ENCODE measurements around the gene KCNJ1. TPM values are rescaled to one million over a fixed set of nuclear protein-coding genes. Genes with fewer than 3 reads are reported as not detected.

The KCNJ1 gene
- total RNA-seq, 1 experiment from 2014 or later, result not detected

DNA sequence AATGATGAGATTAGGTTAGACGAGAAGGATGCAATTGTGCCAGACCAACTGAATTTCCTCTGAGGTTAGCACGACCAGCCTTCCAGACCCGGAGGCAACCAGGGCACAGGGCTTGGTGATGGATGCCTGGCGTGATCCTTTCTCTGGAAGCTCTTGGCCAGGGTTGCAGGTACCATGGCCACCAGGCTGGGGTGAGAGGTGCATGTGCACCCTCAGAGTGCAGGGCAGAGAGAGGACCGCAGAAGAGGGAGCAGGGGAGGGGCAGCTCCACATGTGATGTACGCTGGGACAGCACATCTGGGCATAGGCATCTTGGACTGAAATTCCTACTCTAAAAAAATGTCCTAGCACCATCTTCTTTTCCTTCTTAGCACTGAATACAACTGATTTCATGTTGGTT, 10.9 kb downstream of the KCNJ1 start:
- no peaks in the 10 kb centered on the region for H3K79me2 ChIP-seq (ENCODE audit: low read length)
- no peaks in the 10 kb centered on the region for H3K9me3 ChIP-seq (ENCODE audit: low read length)
- H3K9me2 ChIP-seq (replicated peaks; ENCODE audit: insufficient read depth, low read length), result no peaks in the 10 kb centered on the region
- no peak overlapping the region for H3K4me3 ChIP-seq (ENCODE audit: low read length)
- no peaks in the 10 kb centered on the region for H3K4me1 ChIP-seq (ENCODE audit: low read length)
- H2AFZ ChIP-seq (ENCODE audit: low read length), result no peak overlapping the region
- no peak overlapping the region for H3K27ac ChIP-seq (ENCODE audit: low read length)
- H3K36me3 ChIP-seq (ENCODE audit: insufficient read depth, low read length), result no peaks in the 10 kb centered on the region
- DNase-seq, result no peak
- H3K27me3 ChIP-seq (ENCODE audit: low read length), result no peaks in the 10 kb centered on the region
- no peak overlapping the region for H3K4me2 ChIP-seq (ENCODE audit: low read depth, low read length, poor library complexity, severe bottlenecking)
- H4K20me1 ChIP-seq (ENCODE audit: insufficient read depth, low read depth, low read length), result no peaks in the 10 kb centered on the region
- H3K9ac ChIP-seq (ENCODE audit: low read length), result no peak overlapping the region

DNA sequence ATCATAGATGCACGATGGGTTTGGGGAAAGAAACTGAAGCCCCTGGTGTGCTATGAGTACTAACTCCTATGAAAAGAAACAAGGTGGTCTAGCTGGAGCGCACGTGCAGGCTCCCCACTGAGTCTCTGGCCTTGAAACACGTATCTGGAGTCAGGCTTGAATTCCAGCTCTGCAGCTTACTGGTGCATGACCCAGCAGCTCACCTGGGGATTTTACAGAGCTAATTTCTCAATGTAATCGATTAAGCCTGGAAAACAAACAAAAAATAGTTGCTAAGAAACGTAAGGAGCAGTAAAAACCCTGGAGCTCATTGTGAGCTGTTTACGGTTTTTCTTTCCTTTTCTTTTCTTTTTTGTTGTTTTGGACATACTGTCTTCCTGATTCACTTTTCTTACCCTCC, 12.3 kb downstream of the KCNJ1 start:
- Histone ChIP-seq H3K9me2 (replicated peaks; ENCODE audit: insufficient read depth, low read length) (no peaks in the 10 kb centered on the region), H3K27ac (ENCODE audit: low read length) (no peak overlapping the region), H2AFZ (ENCODE audit: low read length) (no peak overlapping the region), H3K4me1 (ENCODE audit: low read length) (no peaks in the 10 kb centered on the region), H3K27me3 (ENCODE audit: low read length) (no peaks in the 10 kb centered on the region), H3K79me2 (ENCODE audit: low read length) (no peaks in the 10 kb centered on the region), H3K36me3 (ENCODE audit: insufficient read depth, low read length) (no peaks in the 10 kb centered on the region), H4K20me1 (ENCODE audit: insufficient read depth, low read depth, low read length) (no peaks in the 10 kb centered on the region), H3K9ac (ENCODE audit: low read length) (no peak overlapping the region), H3K4me3 (ENCODE audit: low read length) (no peak overlapping the region), H3K4me2 (ENCODE audit: low read depth, low read length, poor library complexity, severe bottlenecking) (no peak overlapping the region), H3K9me3 (ENCODE audit: low read length) (no peaks in the 10 kb centered on the region)
- no peak for DNase-seq

DNA sequence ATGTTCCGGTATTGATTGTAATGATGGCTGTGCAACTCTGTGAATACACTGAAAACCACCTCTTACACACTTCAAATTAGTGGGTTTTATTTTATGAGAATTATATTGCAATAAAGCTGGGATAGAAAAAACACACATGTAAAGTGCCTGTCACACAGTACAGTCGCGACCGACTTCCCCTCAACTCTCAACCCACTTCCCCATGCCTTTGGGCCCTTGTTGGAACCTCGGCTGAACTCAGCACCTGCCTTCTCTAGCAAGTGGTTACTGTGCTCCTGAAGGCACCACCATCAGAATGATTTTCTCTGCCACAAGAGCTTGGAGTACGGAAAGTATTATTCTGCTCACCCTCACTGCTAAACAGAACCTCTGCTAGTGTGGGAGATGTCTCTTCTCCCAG, 13.5 kb downstream of the KCNJ1 start:
- Histone ChIP-seq H3K9ac (ENCODE audit: low read length) (no peak overlapping the region), H3K27ac (ENCODE audit: low read length) (no peak overlapping the region), H3K4me2 (ENCODE audit: low read depth, low read length, poor library complexity, severe bottlenecking) (no peak overlapping the region)

DNA sequence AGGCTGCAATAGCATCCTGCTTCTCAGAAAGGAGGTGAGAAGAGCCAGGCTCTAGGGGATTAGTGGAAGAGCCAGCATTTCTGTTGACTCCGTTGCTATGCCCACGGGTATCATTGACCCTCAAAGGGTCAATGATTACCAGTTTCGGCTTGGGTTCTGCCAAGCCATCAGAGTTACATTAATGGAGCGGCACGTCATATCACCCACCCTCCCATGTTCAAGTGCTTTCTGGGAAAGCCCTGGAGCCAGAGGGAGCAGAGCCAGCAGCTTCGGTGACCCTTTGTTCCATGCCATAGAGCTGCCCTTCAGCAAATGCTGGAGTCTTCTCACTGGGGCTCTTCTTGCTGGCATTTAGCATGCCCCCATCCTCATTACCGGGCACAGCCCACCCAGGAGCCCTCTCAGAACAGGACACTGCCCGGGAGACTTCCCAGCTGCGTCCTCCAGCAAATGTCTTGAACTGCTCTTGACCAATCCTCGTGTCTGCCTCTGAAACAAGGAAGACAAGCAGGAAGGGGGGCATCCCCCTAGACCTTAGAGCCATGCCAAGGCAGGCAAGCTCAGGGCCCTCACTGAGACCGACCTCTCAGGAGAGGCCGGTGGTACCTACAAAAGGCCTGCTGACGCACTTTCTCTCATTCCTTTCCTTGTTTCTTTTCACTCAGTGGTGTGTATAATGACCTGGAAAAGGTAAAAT, 14.6 kb downstream of the KCNJ1 start:
- Histone ChIP-seq H3K27me3 (ENCODE audit: low read length) (no peaks in the 10 kb centered on the region), H4K20me1 (ENCODE audit: insufficient read depth, low read depth, low read length) (no peaks in the 10 kb centered on the region), H3K79me2 (ENCODE audit: low read length) (no peaks in the 10 kb centered on the region), H3K9me3 (ENCODE audit: low read length) (no peaks in the 10 kb centered on the region), H3K4me3 (ENCODE audit: low read length) (no peak overlapping the region), H3K27ac (ENCODE audit: low read length) (no peak overlapping the region), H3K4me2 (ENCODE audit: low read depth, low read length, poor library complexity, severe bottlenecking) (no peak overlapping the region), H3K36me3 (ENCODE audit: insufficient read depth, low read length) (no peaks in the 10 kb centered on the region), H3K9me2 (replicated peaks; ENCODE audit: insufficient read depth, low read length) (no peaks in the 10 kb centered on the region), H3K9ac (ENCODE audit: low read length) (no peak overlapping the region), H2AFZ (ENCODE audit: low read length) (no peak overlapping the region), H3K4me1 (ENCODE audit: low read length) (no peaks in the 10 kb centered on the region)
- DNase-seq, result no peak

More for the DNA sequence above, 13.5 kb downstream of the KCNJ1 start:
- no peaks in the 10 kb centered on the region for H3K4me1 ChIP-seq (ENCODE audit: low read length)
- no peaks in the 10 kb centered on the region for H4K20me1 ChIP-seq (ENCODE audit: insufficient read depth, low read depth, low read length)
- no peaks in the 10 kb centered on the region for H3K9me3 ChIP-seq (ENCODE audit: low read length)
- H3K36me3 ChIP-seq (ENCODE audit: insufficient read depth, low read length), result no peaks in the 10 kb centered on the region
- no peak overlapping the region for H3K4me3 ChIP-seq (ENCODE audit: low read length)
- H3K27me3 ChIP-seq (ENCODE audit: low read length), result no peaks in the 10 kb centered on the region
- no peak overlapping the region for H2AFZ ChIP-seq (ENCODE audit: low read length)
- DNase-seq, result no peak
- H3K9me2 ChIP-seq (replicated peaks; ENCODE audit: insufficient read depth, low read length), result no peaks in the 10 kb centered on the region
- H3K79me2 ChIP-seq (ENCODE audit: low read length), result no peaks in the 10 kb centered on the region

DNA sequence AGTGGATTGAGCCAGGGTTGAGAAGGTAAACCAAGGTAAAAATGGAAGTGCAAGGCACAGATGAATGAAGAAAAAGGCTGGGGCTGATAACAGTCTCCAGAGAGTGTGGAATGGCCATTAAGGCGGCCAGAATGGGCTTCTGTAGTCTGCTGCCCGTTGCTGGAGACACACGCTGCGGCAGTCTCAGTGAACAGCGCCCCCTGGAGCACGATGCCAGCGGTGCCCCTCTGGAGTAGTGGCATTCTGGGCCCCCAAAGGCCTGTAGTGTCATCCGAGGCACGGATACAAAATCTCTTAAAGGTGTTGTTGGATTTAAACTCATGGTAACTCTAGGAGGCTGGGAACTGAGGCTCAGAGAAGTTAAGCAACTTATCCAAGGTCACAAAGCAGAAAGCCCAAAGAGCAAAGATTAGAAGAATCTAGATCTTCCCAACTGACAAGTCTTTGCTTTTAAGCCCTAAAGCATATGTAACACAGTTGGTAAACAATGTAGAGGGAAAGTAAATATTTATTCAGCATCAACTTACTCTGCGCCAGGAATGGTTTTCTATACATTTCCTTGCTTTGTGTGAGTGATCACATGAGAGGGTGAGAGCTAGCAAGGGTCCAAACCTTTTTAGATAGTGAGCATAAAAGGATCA, 18.2 kb downstream of the KCNJ1 start:
- DNase-seq, result peak; percentile 79
- Histone ChIP-seq H3K9me3 (ENCODE audit: low read length) (no peaks in the 10 kb centered on the region), H3K27ac (ENCODE audit: low read length) (no peak overlapping the region), H3K79me2 (ENCODE audit: low read length) (no peaks in the 10 kb centered on the region), H3K27me3 (ENCODE audit: low read length) (no peaks in the 10 kb centered on the region), H3K9ac (ENCODE audit: low read length) (no peak overlapping the region), H3K4me3 (ENCODE audit: low read length) (no peak overlapping the region), H2AFZ (ENCODE audit: low read length) (no peak overlapping the region), H3K9me2 (replicated peaks; ENCODE audit: insufficient read depth, low read length) (no peaks in the 10 kb centered on the region), H4K20me1 (ENCODE audit: insufficient read depth, low read depth, low read length) (no peaks in the 10 kb centered on the region), H3K36me3 (ENCODE audit: insufficient read depth, low read length) (no peaks in the 10 kb centered on the region), H3K4me2 (ENCODE audit: low read depth, low read length, poor library complexity, severe bottlenecking) (no peak overlapping the region), H3K4me1 (ENCODE audit: low read length) (no peaks in the 10 kb centered on the region)

DNA sequence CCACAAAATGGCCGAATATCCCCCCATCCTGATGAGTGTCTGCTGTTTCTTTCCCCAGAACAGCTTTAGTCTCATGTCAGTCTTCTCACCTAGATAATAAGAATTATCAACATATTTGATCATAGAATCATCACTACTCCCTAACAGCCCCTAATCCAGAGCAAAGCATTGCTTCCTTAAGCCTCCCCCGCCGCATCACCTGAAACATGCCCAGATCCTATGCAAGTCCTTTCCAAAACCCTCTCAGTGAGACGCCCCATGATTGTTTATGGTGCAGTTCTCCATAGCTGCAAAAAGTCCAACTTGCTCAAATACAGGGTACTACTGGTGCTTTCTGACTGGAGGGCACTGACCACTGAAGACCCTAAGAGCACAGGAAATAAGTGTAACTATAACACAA, 20.1 kb downstream of the KCNJ1 start:
- H2AFZ ChIP-seq (ENCODE audit: low read length), result no peak overlapping the region
- no peak overlapping the region for H3K4me3 ChIP-seq (ENCODE audit: low read length)
- H3K9me2 ChIP-seq (replicated peaks; ENCODE audit: insufficient read depth, low read length), result no peaks in the 10 kb centered on the region
- no peaks in the 10 kb centered on the region for H3K79me2 ChIP-seq (ENCODE audit: low read length)
- no peaks in the 10 kb centered on the region for H3K36me3 ChIP-seq (ENCODE audit: insufficient read depth, low read length)
- no peaks in the 10 kb centered on the region for H3K27me3 ChIP-seq (ENCODE audit: low read length)
- no peaks in the 10 kb centered on the region for H3K4me1 ChIP-seq (ENCODE audit: low read length)
- no peaks in the 10 kb centered on the region for H4K20me1 ChIP-seq (ENCODE audit: insufficient read depth, low read depth, low read length)
- no peaks in the 10 kb centered on the region for H3K9me3 ChIP-seq (ENCODE audit: low read length)
- no peak overlapping the region for H3K27ac ChIP-seq (ENCODE audit: low read length)
- no peak for DNase-seq
- no peak overlapping the region for H3K4me2 ChIP-seq (ENCODE audit: low read depth, low read length, poor library complexity, severe bottlenecking)
- no peak overlapping the region for H3K9ac ChIP-seq (ENCODE audit: low read length)

DNA sequence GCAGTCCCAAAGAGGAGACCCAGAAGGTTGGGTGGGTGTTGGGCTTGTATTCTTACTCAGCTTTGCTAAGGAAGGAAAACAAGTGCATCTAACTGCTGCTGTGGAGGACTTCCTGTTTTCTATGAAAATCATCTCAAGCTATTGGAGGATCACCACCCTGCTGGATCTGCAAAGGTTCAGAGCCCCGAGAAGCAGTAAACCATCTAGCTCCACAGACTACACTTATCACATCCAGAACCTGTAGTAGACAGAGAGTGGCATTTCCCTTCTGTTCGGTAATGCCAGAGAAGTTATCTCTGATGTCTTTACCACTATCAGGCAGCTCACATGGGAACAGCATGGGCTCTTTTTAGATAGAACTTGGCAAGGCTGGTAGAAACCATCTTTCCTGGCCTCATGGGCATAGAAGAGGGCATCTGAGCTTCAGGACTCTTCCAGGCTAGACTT, 21.7 kb downstream of the KCNJ1 start:
- H3K4me3 ChIP-seq (ENCODE audit: low read length), result no peak overlapping the region
- H3K9me3 ChIP-seq (ENCODE audit: low read length), result no peaks in the 10 kb centered on the region
- H3K27me3 ChIP-seq (ENCODE audit: low read length), result no peaks in the 10 kb centered on the region
- no peak overlapping the region for H2AFZ ChIP-seq (ENCODE audit: low read length)
- no peak overlapping the region for H3K27ac ChIP-seq (ENCODE audit: low read length)
- no peaks in the 10 kb centered on the region for H3K9me2 ChIP-seq (replicated peaks; ENCODE audit: insufficient read depth, low read length)
- no peak overlapping the region for H3K4me2 ChIP-seq (ENCODE audit: low read depth, low read length, poor library complexity, severe bottlenecking)
- no peaks in the 10 kb centered on the region for H4K20me1 ChIP-seq (ENCODE audit: insufficient read depth, low read depth, low read length)
- H3K36me3 ChIP-seq (ENCODE audit: insufficient read depth, low read length), result no peaks in the 10 kb centered on the region
- peak; percentile 46 for DNase-seq
- H3K9ac ChIP-seq (ENCODE audit: low read length), result no peak overlapping the region
- H3K79me2 ChIP-seq (ENCODE audit: low read length), result no peaks in the 10 kb centered on the region
- no peaks in the 10 kb centered on the region for H3K4me1 ChIP-seq (ENCODE audit: low read length)

DNA sequence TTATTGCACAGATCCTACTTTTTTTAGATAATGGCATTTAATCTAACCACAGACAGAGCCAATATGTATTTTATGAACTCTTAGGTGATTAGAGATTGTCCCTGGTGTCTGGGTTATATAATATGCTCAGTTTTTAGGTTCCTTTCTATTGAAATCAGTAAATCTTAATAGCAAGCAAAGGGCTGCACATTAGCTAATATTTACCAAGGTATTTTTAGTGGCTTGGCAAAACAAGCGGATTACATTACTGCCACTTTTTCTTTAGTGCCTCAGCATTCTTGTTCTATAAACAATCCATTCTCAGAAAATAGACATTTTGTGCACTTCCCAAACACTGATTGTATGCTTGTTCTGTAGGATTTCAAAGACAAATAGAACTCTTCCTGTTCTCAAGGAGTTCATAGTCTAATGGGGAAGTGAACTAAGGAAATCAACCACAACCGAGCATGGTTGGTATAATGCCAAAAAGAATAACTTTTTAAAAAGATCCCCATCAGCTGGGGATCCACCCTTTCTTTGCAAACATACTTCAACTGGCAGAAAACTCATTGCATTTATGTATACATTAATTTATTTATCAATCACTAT, 23.8 kb downstream of the KCNJ1 start:
- no peaks in the 10 kb centered on the region for H3K4me1 ChIP-seq (ENCODE audit: low read length)
- no peaks in the 10 kb centered on the region for H3K9me2 ChIP-seq (replicated peaks; ENCODE audit: insufficient read depth, low read length)
- no peak overlapping the region for H3K4me2 ChIP-seq (ENCODE audit: low read depth, low read length, poor library complexity, severe bottlenecking)
- DNase-seq, result no peak
- no peaks in the 10 kb centered on the region for H4K20me1 ChIP-seq (ENCODE audit: insufficient read depth, low read depth, low read length)
- H3K27me3 ChIP-seq (ENCODE audit: low read length), result no peaks in the 10 kb centered on the region
- no peak overlapping the region for H3K27ac ChIP-seq (ENCODE audit: low read length)
- H2AFZ ChIP-seq (ENCODE audit: low read length), result no peak overlapping the region
- H3K9ac ChIP-seq (ENCODE audit: low read length), result no peak overlapping the region
- H3K4me3 ChIP-seq (ENCODE audit: low read length), result no peak overlapping the region
- H3K36me3 ChIP-seq (ENCODE audit: insufficient read depth, low read length), result no peaks in the 10 kb centered on the region
- H3K79me2 ChIP-seq (ENCODE audit: low read length), result no peaks in the 10 kb centered on the region
- H3K9me3 ChIP-seq (ENCODE audit: low read length), result no peaks in the 10 kb centered on the region
